Muscle of leg (tissue), 11 donors: ENCODE measurements around the gene FADS1. TPM values are rescaled to one million over a fixed set of nuclear protein-coding genes. Genes with fewer than 3 reads are reported as not detected.

Experiments used
- DNase-seq: peaks from one replicate; pipeline ENCODE4 v3.0.0; 2013
- H3K27ac ChIP-seq: one replicate; pipeline ENCODE4 v1.5.1; 2013; ENCODE audit warnings: mild to moderate bottlenecking, low read length, control low read depth
- H3K27me3 ChIP-seq: one replicate; pipeline ENCODE4 v1.6.1; 2013; ENCODE audit warnings: low read length; ENCODE audit not compliant: control insufficient read depth, insufficient read depth
- H3K36me3 ChIP-seq: one replicate; pipeline ENCODE4 v1.6.1; 2013; ENCODE audit warnings: low read length; ENCODE audit not compliant: control insufficient read depth, insufficient read depth
- H3K4me1 ChIP-seq: one replicate; pipeline ENCODE4 v1.6.1; 2013; ENCODE audit warnings: low read length; ENCODE audit not compliant: control insufficient read depth, insufficient read depth
- H3K4me3 ChIP-seq: one replicate; pipeline ENCODE4 v1.5.1; 2013; ENCODE audit warnings: low read length, control low read depth
- H3K9me3 ChIP-seq: replicated peaks from 2 replicates; pipeline ENCODE4 v1.6.1; 2013; ENCODE audit warnings: low read depth, low read length; ENCODE audit not compliant: control insufficient read depth
- WGBS: methylation state at CpG from one replicate; pipeline ENCODE4 v1.1.5; 2013; ENCODE audit warnings: missing lambda C conversion rate; ENCODE audit not compliant: insufficient coverage; 5-methylcytosine and 5-hydroxymethylcytosine counted together
- polyA plus RNA-seq, 8 donors: library from polyadenylated mRNA; unstranded; fragments of 120-200 nt; gene quantifications; one replicate each; pipeline versions ENCODE4 v1.2.1 to v1.2.3, GENCODE V29; 2013; ENCODE audit warnings: inconsistent platforms in 1 of 8, low replicate concordance in 1 of 8; ENCODE audit not compliant: insufficient read length in 8 of 8, insufficient read depth in 1 of 8
- total RNA-seq: library from RNA; stranded (reverse); fragments of 120-200 nt; gene quantifications from one replicate; pipeline ENCODE4 v1.2.4, GENCODE V29; 2013

FADS1 gene
- total and polyA plus RNA-seq, 9 donors, result 17.5 to 33.4 (median 20.3) TPM

- 48% methylated on average over 8 of the region's 10 CpGs for whole genome bisulfite sequencing
Observed at GRCh38 chr11:61846362-61847020, 29.7 kb upstream of the FADS1 start.

DNA sequence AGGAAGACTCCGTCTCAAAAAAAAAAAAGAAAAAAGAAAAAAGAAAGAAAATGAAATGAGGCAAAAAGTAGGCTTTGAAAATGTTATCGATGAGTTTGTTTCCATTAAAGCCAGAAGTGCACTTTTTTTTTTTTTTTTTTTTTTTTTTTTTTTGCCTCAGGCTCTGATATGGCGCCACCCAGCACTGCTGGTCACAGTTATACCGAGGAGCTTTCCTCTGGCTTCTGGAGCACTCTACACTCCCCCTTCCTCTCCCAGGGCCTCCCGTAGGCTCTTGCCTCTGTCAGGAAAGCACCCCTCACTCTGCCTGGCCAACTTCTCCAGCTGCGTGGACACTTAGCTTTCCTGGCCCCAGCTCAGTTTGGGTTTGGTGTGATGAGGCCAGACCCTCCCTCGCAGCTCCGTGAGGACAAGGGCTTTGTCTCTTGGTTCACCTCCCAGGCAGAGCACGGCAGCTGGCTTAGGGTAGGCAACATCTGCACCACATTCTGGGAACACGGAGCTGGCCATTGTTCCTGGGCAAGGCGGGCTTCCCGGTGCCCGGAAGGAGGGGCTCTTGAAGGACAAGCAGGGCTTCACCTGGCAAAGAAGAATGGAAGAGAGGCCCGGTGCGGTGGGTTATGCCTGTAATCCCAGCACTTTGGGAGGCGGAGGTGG is 28.2 kb upstream of the FADS1 start:
- no peaks in the 10 kb centered on the region for H3K27me3 ChIP-seq
- H3K9me3 ChIP-seq, result no peaks in the 10 kb centered on the region
- H3K4me1 ChIP-seq, result peaks cover 13% of the 10 kb centered on the region
- H3K27ac ChIP-seq, result peak overlapping the region; percentile 69
- no peak overlapping the region for H3K4me3 ChIP-seq
- 47% methylated on average over 10 of the region's 16 CpGs for WGBS
- H3K36me3 ChIP-seq, result peaks cover 67% of the 10 kb centered on the region
- DNase-seq, result peak; percentile 88

More at GRCh38 chr11:61846362-61847020, 29.7 kb upstream of the FADS1 start:
- Histone ChIP-seq H3K27ac (peak overlapping the region; percentile 72), H3K27me3 (no peaks in the 10 kb centered on the region), H3K36me3 (peaks cover 65% of the 10 kb centered on the region), H3K4me1 (peaks cover 16% of the 10 kb centered on the region), H3K4me3 (no peak overlapping the region), H3K9me3 (no peaks in the 10 kb centered on the region)
- DNase-seq, result peak; percentile 86

DNA sequence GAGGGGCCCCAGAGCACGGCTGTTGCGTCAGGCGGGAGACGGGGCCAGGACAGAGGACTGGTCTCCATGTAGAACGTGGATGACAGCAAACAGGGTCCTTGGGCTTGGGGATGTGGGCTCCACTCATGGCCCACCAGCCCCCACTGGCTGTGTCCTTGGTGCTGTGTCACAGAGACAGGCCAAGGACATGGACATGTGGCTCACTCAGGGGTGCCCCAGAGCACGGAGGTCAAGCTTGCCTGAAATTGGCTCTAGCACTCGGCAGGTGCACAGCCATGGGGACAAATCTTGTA is 25.7 kb upstream of the FADS1 start:
- no peak for DNase-seq
- Histone ChIP-seq H3K4me3 (no peak overlapping the region), H3K27me3 (no peaks in the 10 kb centered on the region), H3K36me3 (peaks cover 66% of the 10 kb centered on the region), H3K4me1 (peaks cover 13% of the 10 kb centered on the region), H3K9me3 (no peaks in the 10 kb centered on the region), H3K27ac (no peak overlapping the region)
- WGBS, result 93% methylated on average over 7 of the region's 7 CpGs

DNA sequence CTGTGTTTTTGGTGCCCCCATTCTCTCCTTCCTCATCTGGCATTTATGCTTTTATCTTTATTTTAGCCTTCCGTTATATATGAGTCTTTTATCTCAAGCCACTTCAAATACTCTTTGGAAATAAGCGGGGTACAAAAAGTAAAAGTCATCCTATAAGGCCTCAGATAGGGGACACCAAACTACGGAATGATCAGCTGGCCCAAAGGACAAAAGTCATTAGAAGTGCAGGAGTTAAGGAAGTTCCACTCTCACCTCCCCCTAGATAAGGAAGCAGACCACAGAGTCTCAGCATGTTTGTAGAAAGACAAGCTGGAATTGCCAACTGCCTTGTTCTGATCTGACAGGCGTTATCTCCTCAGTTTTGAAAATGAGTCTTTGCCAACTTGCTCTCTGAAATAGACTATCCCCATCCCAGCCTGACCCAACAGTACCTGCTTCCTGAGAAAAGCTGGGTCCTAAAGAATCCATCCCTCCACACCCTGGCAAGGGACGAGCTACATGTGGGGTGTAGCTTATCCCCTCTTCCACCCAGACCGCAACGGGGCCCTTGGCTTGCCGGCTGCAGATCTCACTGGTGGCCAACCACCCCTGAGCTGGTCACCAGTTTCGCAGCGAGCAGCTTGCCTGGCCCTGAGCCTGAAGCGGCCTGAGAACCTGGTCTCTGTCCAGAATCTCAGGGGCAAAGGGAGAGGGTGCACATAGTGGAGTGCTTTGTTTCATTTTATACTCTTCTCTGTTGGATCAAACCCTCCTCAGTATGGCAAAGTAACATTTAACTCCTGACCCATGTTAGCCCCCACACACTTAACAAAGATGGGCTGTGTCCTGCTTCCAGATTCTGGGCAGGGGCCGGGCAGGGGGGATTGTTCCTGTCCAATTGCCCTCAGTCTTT is 25.1 kb upstream of the FADS1 start:
- peaks cover 13% of the 10 kb centered on the region for H3K4me1 ChIP-seq
- WGBS, result 80% methylated on average over 6 of the region's 12 CpGs
- H3K27me3 ChIP-seq, result no peaks in the 10 kb centered on the region
- H3K36me3 ChIP-seq, result peaks cover 64% of the 10 kb centered on the region
- DNase-seq, result no peak
- no peak overlapping the region for H3K4me3 ChIP-seq
- no peaks in the 10 kb centered on the region for H3K9me3 ChIP-seq
- no peak overlapping the region for H3K27ac ChIP-seq

GRCh38 chr11:61840371-61840770 is 23.6 kb upstream of the FADS1 start:
- 89% methylated on average over 7 of the region's 7 CpGs for WGBS
- Histone ChIP-seq H3K9me3 (no peaks in the 10 kb centered on the region), H3K4me3 (no peak overlapping the region), H3K4me1 (peaks cover 4% of the 10 kb centered on the region), H3K27me3 (no peaks in the 10 kb centered on the region), H3K36me3 (peaks cover 64% of the 10 kb centered on the region), H3K27ac (no peak overlapping the region)
- DNase-seq, result no peak

DNA sequence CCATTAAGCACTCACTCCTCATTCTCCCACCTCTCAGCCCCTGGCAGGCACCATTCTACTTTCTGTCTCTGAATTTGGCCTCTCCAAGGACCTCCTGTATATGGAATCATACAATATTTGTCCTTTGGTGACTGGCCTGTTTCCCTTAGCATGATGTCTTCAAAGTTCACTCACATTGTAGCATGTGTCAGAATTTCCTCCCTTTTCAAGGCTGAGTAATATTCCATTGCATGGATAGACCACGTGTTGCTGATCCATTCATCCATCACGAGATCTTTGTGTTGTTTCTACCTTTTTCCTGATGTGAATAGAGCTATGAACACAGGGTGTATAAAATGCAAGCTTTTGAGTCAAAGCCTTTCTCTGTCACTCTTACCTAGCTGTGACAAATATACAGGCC is 22.9 kb upstream of the FADS1 start:
- Histone ChIP-seq H3K4me3 (no peak overlapping the region), H3K27ac (no peak overlapping the region), H3K9me3 (no peaks in the 10 kb centered on the region), H3K27me3 (no peaks in the 10 kb centered on the region), H3K4me1 (peaks cover 6% of the 10 kb centered on the region), H3K36me3 (peaks cover 59% of the 10 kb centered on the region)
- WGBS, result no CpG with 5 or more reads among the region's 2 CpGs
- DNase-seq, result no peak

DNA sequence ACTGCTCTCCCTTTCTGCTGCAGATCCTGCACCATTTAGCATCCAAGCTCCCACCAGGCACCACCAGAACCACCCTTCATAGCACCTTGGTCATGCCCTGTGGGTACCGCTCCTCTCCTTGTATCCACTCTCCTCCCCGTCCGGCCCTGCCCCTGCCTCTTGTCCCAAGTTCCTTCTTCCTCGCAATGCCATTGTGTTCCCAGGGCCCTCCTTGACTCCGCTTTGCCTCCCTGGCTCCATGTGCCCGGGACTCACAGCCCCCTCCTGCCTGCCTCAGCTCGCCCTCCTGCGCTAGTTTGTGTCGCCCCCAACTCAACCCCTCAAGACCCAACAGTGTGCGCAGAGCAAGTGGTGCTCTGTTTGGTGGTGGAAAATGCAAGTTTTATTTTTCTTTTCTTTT is 22.1 kb upstream of the FADS1 start:
- Histone ChIP-seq H3K27ac (no peak overlapping the region), H3K4me1 (peaks cover 14% of the 10 kb centered on the region), H3K9me3 (no peaks in the 10 kb centered on the region), H3K4me3 (no peak overlapping the region), H3K27me3 (no peaks in the 10 kb centered on the region), H3K36me3 (peaks cover 59% of the 10 kb centered on the region)
- WGBS, result 97% methylated on average over 6 of the region's 10 CpGs
- no peak for DNase-seq

DNA sequence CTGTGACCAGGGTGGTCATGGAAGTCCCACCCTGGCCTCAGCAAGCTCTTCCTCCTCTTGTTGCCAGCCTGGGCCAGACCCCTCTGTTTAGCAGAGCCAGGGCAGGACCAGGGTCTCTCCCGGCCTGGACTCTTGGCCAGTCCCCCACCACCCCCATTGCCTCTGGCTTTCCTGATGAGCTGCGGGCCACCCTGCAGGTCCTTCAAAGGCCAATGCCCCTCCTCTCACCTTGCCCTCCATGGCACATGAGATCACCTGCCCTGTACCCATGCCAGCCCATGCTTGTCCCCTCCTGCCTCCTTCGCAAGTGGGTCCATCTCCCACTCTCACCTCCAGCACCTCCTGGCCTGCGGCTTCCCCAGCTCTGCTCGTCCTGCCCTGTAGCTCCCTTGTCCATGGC is 21.7 kb upstream of the FADS1 start:
- Histone ChIP-seq H3K9me3 (no peaks in the 10 kb centered on the region), H3K36me3 (peaks cover 59% of the 10 kb centered on the region), H3K4me1 (peaks cover 18% of the 10 kb centered on the region), H3K27ac (no peak overlapping the region), H3K27me3 (no peaks in the 10 kb centered on the region), H3K4me3 (no peak overlapping the region)
- 92% methylated on average over 5 of the region's 5 CpGs for WGBS
- DNase-seq, result no peak

GRCh38 chr11:61837411-61838005 is 20.7 kb upstream of the FADS1 start:
- H3K4me3 ChIP-seq, result no peak overlapping the region
- WGBS, result 86% methylated on average over 14 of the region's 15 CpGs
- no peak for DNase-seq
- H3K9me3 ChIP-seq, result no peaks in the 10 kb centered on the region
- peaks cover 28% of the 10 kb centered on the region for H3K4me1 ChIP-seq
- no peaks in the 10 kb centered on the region for H3K27me3 ChIP-seq
- H3K27ac ChIP-seq, result no peak overlapping the region
- H3K36me3 ChIP-seq, result peaks cover 50% of the 10 kb centered on the region

DNA sequence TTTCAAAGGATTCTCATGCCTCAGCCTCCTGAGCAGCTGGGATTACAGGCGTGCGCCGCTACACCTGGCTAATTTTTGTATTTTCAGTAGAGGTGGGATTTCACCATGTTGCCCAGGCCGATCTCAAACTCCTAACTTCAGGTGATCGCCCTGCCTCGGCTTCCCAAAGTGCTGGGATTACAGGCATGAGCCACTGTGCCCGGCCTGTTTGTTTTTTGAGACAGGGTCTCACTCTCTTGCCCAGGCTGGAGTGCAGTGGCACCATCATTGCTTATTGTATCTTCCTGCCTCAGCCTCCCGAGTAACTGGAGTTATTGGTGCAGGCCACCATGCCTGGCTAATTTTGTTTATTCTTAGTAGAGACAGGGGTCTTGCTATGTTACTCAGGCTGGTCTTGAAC is 19.4 kb upstream of the FADS1 start:
- Histone ChIP-seq H3K9me3 (no peaks in the 10 kb centered on the region), H3K27me3 (no peaks in the 10 kb centered on the region), H3K4me3 (no peak overlapping the region), H3K27ac (no peak overlapping the region), H3K4me1 (peaks cover 39% of the 10 kb centered on the region), H3K36me3 (peaks cover 41% of the 10 kb centered on the region)
- DNase-seq, result no peak
- WGBS, result 98% methylated on average over 5 of the region's 8 CpGs
